Caki2 (cell line): ENCODE measurements around the gene RAD17. TPM values are rescaled to one million over a fixed set of nuclear protein-coding genes. Genes with fewer than 3 reads are reported as not detected.
"Not testable (repeated sequence)": the region's sequence is repeated elsewhere in the genome, so short reads cannot be mapped to it uniquely, and the experiment has no call there.

ENCODE experiments used
- DNase-seq: peaks from one replicate; pipeline ENCODE4 v3.0.0-alpha.2; 2015; ENCODE audit warnings: low read depth
- in situ Hi-C: cut with HindIII; loops from 2 replicates; pipeline ENCODE4 v1.10.0; 2016; ENCODE audit warnings: low sequenced_read_pairs, low pct_unique_long_range_greater_than_20kb, mixed read lengths
- total RNA-seq: library from RNA; depleted of rRNA; stranded (reverse); fragments of >200 nt; shearing (Covaris generic); gene quantifications from 2 replicates; pipeline ENCODE4 v1.2.3, GENCODE V29; 2014; ENCODE audit warnings: low replicate concordance; rRNA removed

RAD17 gene
- total RNA-seq, 1 experiment from 2014 or later: 5.7 TPM

DNA sequence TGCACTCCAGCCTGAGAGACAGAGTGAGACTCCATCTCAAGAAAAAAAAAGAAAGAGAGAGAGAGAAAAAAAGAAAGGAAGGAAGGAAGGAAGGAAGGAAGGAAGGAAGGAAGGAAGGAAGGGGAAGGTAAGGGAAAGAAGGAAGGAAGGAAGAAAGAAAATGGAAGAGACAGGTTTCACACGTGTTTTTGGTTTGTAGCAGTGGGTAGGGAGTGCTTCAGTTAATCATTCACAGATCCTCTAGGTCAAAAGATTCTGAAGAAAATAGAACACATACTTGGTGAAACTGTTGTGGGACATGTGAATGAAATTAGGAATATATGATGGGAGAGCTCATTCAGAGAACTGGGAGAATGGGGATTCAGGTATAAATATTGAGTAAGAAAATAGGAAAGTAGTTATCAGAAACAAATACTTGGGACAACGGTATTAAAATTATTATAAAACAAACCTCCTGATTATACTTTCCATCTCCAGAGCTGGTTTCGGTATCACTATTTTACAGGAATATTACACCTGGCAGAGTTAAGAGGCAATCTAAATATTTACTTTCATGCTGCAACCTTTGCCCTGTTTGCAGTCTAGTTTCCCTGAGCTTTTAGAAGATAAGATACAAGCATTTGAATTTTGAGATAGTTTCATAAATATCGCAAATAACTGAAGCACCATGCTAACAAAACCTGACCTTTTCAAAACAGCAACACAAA, 82.5 kb downstream of the RAD17 start:
- in situ Hi-C loops: no loop called here
- DNase-seq: no peak

DNA sequence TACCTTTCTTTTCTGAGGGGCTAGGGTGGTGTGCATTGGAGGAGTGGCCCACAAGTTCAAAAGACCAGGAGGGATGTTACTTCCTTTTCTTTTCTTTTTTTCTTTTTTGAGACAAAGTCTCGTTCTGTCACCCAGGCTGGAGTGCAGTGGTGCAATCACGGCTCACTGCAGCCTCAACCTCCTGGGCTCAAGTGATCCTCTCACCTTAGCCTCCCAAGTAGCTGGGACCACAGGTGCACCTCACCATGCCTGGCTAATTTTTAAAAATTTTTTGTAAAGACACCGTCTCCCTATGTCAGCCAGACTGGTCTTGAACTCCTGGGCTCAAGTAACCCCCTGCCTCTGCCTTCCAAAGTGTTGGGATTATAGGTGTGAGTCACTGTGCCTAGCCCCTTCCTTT, 83.9 kb downstream of the RAD17 start:
- in situ Hi-C loops, DNase-seq: not testable (repeated sequence)

DNA sequence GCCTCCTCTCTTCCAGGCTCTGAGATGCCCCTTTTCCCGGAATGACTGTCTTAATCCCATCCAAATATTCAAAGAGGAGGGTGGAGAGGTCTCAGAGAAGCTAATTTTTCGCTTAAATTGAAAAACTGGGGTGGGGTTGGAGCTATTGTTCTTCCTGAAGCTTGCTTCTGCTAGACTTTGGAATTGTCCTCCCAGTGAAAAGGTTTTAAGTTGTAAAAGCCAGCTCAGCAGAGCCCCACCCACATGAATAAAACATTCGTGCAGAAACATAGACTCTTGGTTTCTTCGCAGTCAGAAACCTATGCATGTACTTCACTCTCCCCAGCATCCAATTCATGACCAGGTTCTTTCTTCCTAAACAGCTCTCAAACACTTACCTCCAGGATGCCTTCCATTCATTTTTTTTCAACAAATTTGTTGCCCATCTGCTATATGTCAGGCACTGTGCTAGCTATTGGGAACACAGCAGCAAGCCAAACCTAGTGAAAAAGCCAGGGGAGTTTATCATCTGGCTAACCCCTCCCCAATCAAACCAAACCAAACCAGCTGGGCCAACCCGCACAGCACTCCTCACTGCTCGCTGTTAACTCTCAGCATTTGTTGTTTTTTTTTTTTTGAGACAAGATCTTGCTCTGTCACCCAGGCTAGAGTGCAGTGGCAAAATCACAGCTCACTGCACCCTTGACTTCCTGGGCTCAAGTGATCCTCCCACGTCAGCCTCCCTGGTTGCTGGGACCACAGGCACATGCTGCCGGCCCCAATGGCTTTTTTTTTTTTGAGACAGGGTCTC, 85.0 kb downstream of the RAD17 start:
- in situ Hi-C loops: no loop called here
- no peak for DNase-seq

DNA sequence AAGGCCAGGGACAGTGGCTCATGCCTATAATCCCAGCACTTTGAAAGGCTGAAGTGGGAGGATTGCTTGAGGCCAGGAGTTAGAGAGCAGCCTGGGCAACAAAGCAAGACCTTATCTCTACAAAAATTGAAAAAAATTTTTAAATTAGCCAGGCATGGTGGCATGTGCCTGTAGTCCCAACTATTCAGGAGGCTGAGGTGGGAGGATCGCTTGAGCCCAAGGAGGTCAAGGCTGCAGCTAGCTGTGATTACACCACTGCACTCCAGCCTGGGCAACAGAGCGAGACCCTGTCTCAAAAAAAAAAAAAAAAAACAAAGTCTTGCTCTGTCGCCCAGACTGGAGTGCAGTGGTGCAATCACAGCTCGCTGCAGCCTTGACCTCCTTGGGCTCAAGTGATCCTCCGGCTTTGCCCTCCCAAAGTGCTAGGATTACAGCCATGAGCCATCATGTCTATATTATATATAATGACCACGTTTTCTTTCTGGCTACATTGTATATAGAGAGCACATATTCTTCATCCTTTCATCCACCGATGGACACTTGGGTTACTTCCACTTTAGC, 85.9 kb downstream of the RAD17 start:
- in situ Hi-C loops, DNase-seq: not testable (repeated sequence)

DNA sequence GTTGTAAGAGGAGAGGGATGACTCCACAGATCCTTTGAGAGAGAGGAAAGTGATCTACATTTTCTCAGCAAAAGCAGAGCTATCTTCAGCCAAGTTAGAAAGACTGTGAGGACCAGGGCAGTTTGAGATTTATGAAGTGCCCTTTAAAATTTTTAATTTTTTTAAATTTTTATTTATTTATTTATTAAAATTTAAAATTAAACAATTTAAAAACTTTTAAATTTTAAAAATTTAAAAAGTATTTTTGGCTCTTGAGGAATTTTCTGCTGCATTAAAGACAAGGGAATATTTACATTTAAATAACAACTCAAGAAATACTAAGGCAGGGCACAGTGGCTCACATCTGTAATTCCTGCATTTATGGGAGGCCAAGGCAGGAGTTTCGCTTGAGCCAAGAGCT, 92.6 kb downstream of the RAD17 start:
- in situ Hi-C loops: no loop called here
- no peak for DNase-seq

Other genes with a start within 250 kb of the RAD17 start
- gene CCNB1, start 202.7 kb upstream of the RAD17 start, total RNA-seq: 161 and 189 TPM in 2 replicates
- gene CENPH, start 180.2 kb upstream of the RAD17 start, total RNA-seq: 58.3 and 75.7 TPM in 2 replicates
- gene CDK7, start 134.9 kb upstream of the RAD17 start, total RNA-seq: 31.2 and 61.3 TPM in 2 replicates
- 5.5 and 5.9 TPM in 2 replicates for gene CCDC125, start 37.0 kb upstream of the RAD17 start, total RNA-seq
- 40.8 and 74.4 TPM in 2 replicates for gene AK6, start 298 bp upstream of the RAD17 start, total RNA-seq
- 43.9 and 44.1 TPM in 2 replicates for gene TAF9, start 298 bp upstream of the RAD17 start, total RNA-seq
- gene MARVELD2, start 45.3 kb downstream of the RAD17 start, total RNA-seq: 4.1 and 5.4 TPM in 2 replicates
- gene OCLN, start 123.0 kb downstream of the RAD17 start, total RNA-seq: 1.3 TPM in 1 of 2 replicates, not detected in the other
- 21.9 and 26.0 TPM in 2 replicates for gene GTF2H2C, start 190.4 kb downstream of the RAD17 start, total RNA-seq